ENCODE data around the gene ZNF346.
A peak's percentile ranks its signal among the peaks of the same experiment; 100 is the strongest.

ZNF346 gene

DNA sequence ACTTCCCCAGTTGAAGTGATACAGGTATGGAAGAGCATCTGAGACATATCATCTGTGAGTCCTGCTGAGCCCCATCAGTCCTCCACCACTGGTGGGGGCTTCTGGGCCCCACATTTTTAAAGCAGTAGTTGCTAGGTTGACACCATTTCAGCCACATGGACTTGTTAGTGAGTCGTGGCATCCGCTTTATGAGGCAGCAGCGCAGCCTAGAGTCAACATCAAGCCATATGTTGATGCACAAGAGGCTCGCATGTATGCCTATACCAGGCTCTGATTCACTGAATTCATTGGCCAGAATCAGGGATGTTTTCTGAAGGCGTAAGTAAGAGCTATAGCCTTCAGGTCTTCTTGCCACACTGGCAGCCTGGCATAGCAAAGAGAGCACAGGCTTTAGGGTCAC is 26.8 kb downstream of the ZNF346 start:
- no peaks in the 10 kb centered on the region for H3K79me1 ChIP-seq (ENCODE audit: low read length)
- no peak for DNase-seq
- no peak overlapping the region for H3K23ac ChIP-seq (ENCODE audit: low read length)
- no peak overlapping the region for H3K4me2 ChIP-seq (ENCODE audit: low read length)
- no peak overlapping the region for H2AK5ac ChIP-seq (ENCODE audit: low read length)
- no peaks in the 10 kb centered on the region for H3K79me2 ChIP-seq (ENCODE audit: control insufficient read depth, insufficient read depth, low read length, poor library complexity)
- no peak overlapping the region for H2BK12ac ChIP-seq (ENCODE audit: low read length)
- H3K9ac ChIP-seq (ENCODE audit: low read length): peak overlapping the region; percentile 40
- no peak overlapping the region for H2BK120ac ChIP-seq (ENCODE audit: insufficient read depth, low read length, poor library complexity)
- H3K27ac ChIP-seq (ENCODE audit: low read depth, low read length): no peak overlapping the region
- H4K12ac ChIP-seq (ENCODE audit: low read depth, low read length): no peak overlapping the region
- no CpG with 5 or more reads among the region's 5 CpGs for WGBS (ENCODE audit: extremely low coverage, insufficient coverage, insufficient read length)
- no peaks in the 10 kb centered on the region for H3K27me3 ChIP-seq (ENCODE audit: insufficient read depth, low read length)
- no peaks in the 10 kb centered on the region for H3K4me1 ChIP-seq (ENCODE audit: control insufficient read depth in 1 of 2, insufficient read depth in 2 of 2, low read length in 2 of 2)
- no peak overlapping the region for H4K8ac ChIP-seq (ENCODE audit: low read depth, low read length)
- H3K4me3 ChIP-seq (ENCODE audit: low read depth, low read length): no peak overlapping the region
- H3K14ac ChIP-seq (ENCODE audit: low read length): no peak overlapping the region
- no peaks in the 10 kb centered on the region for H3K9me3 ChIP-seq (ENCODE audit: insufficient read depth, low read depth, low read length)
- no peak overlapping the region for H2BK5ac ChIP-seq (ENCODE audit: low read depth, low read length, poor library complexity)
- H3K4ac ChIP-seq (ENCODE audit: low read depth, low read length): no peak overlapping the region
- H3K18ac ChIP-seq (ENCODE audit: low read length): no peak overlapping the region
- no peak overlapping the region for H2AFZ ChIP-seq (ENCODE audit: insufficient read depth, low read length, poor library complexity)
- no peak overlapping the region for H4K91ac ChIP-seq (ENCODE audit: low read depth, low read length)
- peaks cover 13 to 21% of the 10 kb centered on the region in 2 experiments for H3K36me3 ChIP-seq (ENCODE audit: control insufficient read depth in 1 of 2, insufficient read depth in 2 of 2, low read length in 2 of 2)

DNA sequence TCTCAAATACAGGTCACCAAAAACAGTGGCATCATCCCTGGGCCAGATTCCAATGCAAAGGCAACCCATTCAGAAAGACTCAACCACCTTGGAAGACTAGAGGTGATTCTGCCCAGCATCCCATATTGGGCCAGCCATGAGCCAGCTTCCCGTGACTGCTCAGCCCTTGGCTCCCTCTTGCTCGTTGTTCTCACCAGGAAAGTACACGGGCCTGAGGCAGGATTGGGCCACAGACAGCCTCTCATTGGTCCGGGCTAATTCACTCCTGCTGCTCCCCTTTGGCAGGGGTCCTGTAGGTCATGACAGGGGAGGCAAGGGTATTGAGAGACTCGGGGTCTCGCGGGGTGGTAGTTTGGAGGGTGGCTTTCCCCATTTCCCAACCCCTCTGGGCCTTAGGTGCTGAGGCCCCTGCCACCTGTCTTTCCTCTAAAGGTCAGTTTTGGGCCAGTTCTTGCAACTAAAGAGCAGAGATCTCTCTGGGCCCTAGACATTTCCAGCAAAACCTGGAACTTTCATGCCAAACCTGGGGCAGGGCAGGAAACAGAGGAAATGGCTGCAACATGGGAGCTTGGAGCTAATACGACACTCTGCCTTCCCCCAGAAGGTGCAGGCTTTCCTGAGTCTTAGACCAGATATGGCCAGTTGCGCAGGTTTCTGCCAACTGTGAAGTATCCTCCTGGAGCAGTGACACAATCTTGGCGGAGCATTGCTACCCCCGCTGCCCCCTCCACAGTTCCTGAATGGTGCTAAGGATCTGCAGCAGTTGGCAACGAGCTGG is 42.2 kb downstream of the ZNF346 start:
- no peak overlapping the region for H3K4me3 ChIP-seq (ENCODE audit: low read depth, low read length)
- H3K4me1 ChIP-seq (ENCODE audit: control insufficient read depth in 1 of 2, insufficient read depth in 2 of 2, low read length in 2 of 2): peaks cover 0 to 3% of the 10 kb centered on the region in 2 experiments
- H2BK120ac ChIP-seq (ENCODE audit: insufficient read depth, low read length, poor library complexity): no peak overlapping the region
- DNase-seq: no peak
- H4K91ac ChIP-seq (ENCODE audit: low read depth, low read length): no peak overlapping the region
- no peak overlapping the region for H4K8ac ChIP-seq (ENCODE audit: low read depth, low read length)
- H3K27me3 ChIP-seq (ENCODE audit: insufficient read depth, low read length): no peaks in the 10 kb centered on the region
- H3K23ac ChIP-seq (ENCODE audit: low read length): no peak overlapping the region
- peaks cover 16 to 19% of the 10 kb centered on the region in 2 experiments for H3K36me3 ChIP-seq (ENCODE audit: control insufficient read depth in 1 of 2, insufficient read depth in 2 of 2, low read length in 2 of 2)
- H2AK5ac ChIP-seq (ENCODE audit: low read length): no peak overlapping the region
- H3K9me3 ChIP-seq (ENCODE audit: insufficient read depth, low read depth, low read length): peaks cover 4% of the 10 kb centered on the region
- H3K14ac ChIP-seq (ENCODE audit: low read length): no peak overlapping the region
- no peak overlapping the region for H2BK5ac ChIP-seq (ENCODE audit: low read depth, low read length, poor library complexity)
- no peak overlapping the region for H2BK12ac ChIP-seq (ENCODE audit: low read length)
- no peak overlapping the region for H2AFZ ChIP-seq (ENCODE audit: insufficient read depth, low read length, poor library complexity)
- no peak overlapping the region for H3K4ac ChIP-seq (ENCODE audit: low read depth, low read length)
- H3K27ac ChIP-seq (ENCODE audit: low read depth, low read length): no peak overlapping the region
- no peak overlapping the region for H4K12ac ChIP-seq (ENCODE audit: low read depth, low read length)
- WGBS (ENCODE audit: extremely low coverage, insufficient coverage, insufficient read length): no CpG with 5 or more reads among the region's 12 CpGs
- H3K9ac ChIP-seq (ENCODE audit: low read length): peak overlapping the region; percentile 22
- no peak overlapping the region for H3K4me2 ChIP-seq (ENCODE audit: low read length)
- no peak overlapping the region for H3K18ac ChIP-seq (ENCODE audit: low read length)
- H3K79me2 ChIP-seq (ENCODE audit: control insufficient read depth, insufficient read depth, low read length, poor library complexity): no peaks in the 10 kb centered on the region
- H3K79me1 ChIP-seq (ENCODE audit: low read length): no peaks in the 10 kb centered on the region

- no peaks in the 10 kb centered on the region for H3K79me1 ChIP-seq (ENCODE audit: low read length)
- H3K9me3 ChIP-seq (ENCODE audit: insufficient read depth, low read depth, low read length): peaks cover 4% of the 10 kb centered on the region
- WGBS (ENCODE audit: extremely low coverage, insufficient coverage, insufficient read length): no CpG with 5 or more reads among the region's 6 CpGs
- H2BK5ac ChIP-seq (ENCODE audit: low read depth, low read length, poor library complexity): no peak overlapping the region
- H3K27me3 ChIP-seq (ENCODE audit: insufficient read depth, low read length): no peaks in the 10 kb centered on the region
- H3K4me2 ChIP-seq (ENCODE audit: low read length): no peak overlapping the region
- no peak overlapping the region for H3K4ac ChIP-seq (ENCODE audit: low read depth, low read length)
- H3K27ac ChIP-seq (ENCODE audit: low read depth, low read length): no peak overlapping the region
- H2BK12ac ChIP-seq (ENCODE audit: low read length): no peak overlapping the region
- H3K4me3 ChIP-seq (ENCODE audit: low read depth, low read length): no peak overlapping the region
- no peaks in the 10 kb centered on the region for H3K79me2 ChIP-seq (ENCODE audit: control insufficient read depth, insufficient read depth, low read length, poor library complexity)
- DNase-seq: no peak
- peaks cover 16% of the 10 kb centered on the region in 2 experiments for H3K36me3 ChIP-seq (ENCODE audit: control insufficient read depth in 1 of 2, insufficient read depth in 2 of 2, low read length in 2 of 2)
- H4K8ac ChIP-seq (ENCODE audit: low read depth, low read length): no peak overlapping the region
- no peak overlapping the region for H2AK5ac ChIP-seq (ENCODE audit: low read length)
- H4K12ac ChIP-seq (ENCODE audit: low read depth, low read length): no peak overlapping the region
- no peak overlapping the region for H2AFZ ChIP-seq (ENCODE audit: insufficient read depth, low read length, poor library complexity)
- H4K91ac ChIP-seq (ENCODE audit: low read depth, low read length): no peak overlapping the region
- H2BK120ac ChIP-seq (ENCODE audit: insufficient read depth, low read length, poor library complexity): no peak overlapping the region
- H3K9ac ChIP-seq (ENCODE audit: low read length): no peak overlapping the region
- H3K18ac ChIP-seq (ENCODE audit: low read length): no peak overlapping the region
- peaks cover 0 to 3% of the 10 kb centered on the region in 2 experiments for H3K4me1 ChIP-seq (ENCODE audit: control insufficient read depth in 1 of 2, insufficient read depth in 2 of 2, low read length in 2 of 2)
- no peak overlapping the region for H3K14ac ChIP-seq (ENCODE audit: low read length)
- H3K23ac ChIP-seq (ENCODE audit: low read length): no peak overlapping the region
These were observed 43.0 kb downstream of the ZNF346 start for GRCh38 chr5:177065491-177065890.

GRCh38 chr5:177066224-177066623 is 43.7 kb downstream of the ZNF346 start:
- Histone ChIP-seq H2BK120ac (ENCODE audit: insufficient read depth, low read length, poor library complexity) (no peak overlapping the region), H4K8ac (ENCODE audit: low read depth, low read length) (no peak overlapping the region), H3K9me3 (ENCODE audit: insufficient read depth, low read depth, low read length) (peaks cover 4% of the 10 kb centered on the region), H3K36me3 (ENCODE audit: control insufficient read depth in 1 of 2, insufficient read depth in 2 of 2, low read length in 2 of 2) (peaks cover 16% of the 10 kb centered on the region in 2 experiments), H4K12ac (ENCODE audit: low read depth, low read length) (no peak overlapping the region), H3K9ac (ENCODE audit: low read length) (no peak overlapping the region), H2AK5ac (ENCODE audit: low read length) (no peak overlapping the region), H3K4me3 (ENCODE audit: low read depth, low read length) (no peak overlapping the region), H3K27me3 (ENCODE audit: insufficient read depth, low read length) (no peaks in the 10 kb centered on the region), H3K14ac (ENCODE audit: low read length) (no peak overlapping the region), H3K18ac (ENCODE audit: low read length) (no peak overlapping the region), H3K79me1 (ENCODE audit: low read length) (no peaks in the 10 kb centered on the region), H4K91ac (ENCODE audit: low read depth, low read length) (no peak overlapping the region), H3K23ac (ENCODE audit: low read length) (no peak overlapping the region), H2BK5ac (ENCODE audit: low read depth, low read length, poor library complexity) (no peak overlapping the region), H3K4ac (ENCODE audit: low read depth, low read length) (no peak overlapping the region), H2AFZ (ENCODE audit: insufficient read depth, low read length, poor library complexity) (no peak overlapping the region), H2BK12ac (ENCODE audit: low read length) (no peak overlapping the region), H3K79me2 (ENCODE audit: control insufficient read depth, insufficient read depth, low read length, poor library complexity) (no peaks in the 10 kb centered on the region), H3K27ac (ENCODE audit: low read depth, low read length) (no peak overlapping the region), H3K4me1 (ENCODE audit: control insufficient read depth in 1 of 2, insufficient read depth in 2 of 2, low read length in 2 of 2) (peaks cover 0 to 3% of the 10 kb centered on the region in 2 experiments), H3K4me2 (ENCODE audit: low read length) (no peak overlapping the region)
- no CpG with 5 or more reads among the region's 2 CpGs for WGBS (ENCODE audit: extremely low coverage, insufficient coverage, insufficient read length)
- DNase-seq: no peak

Data from trophoblast cell (in vitro differentiated cells and primary cell).